NCI-H510A (cell line): ENCODE results near the gene ZNF816.
"Not testable (repeated sequence)": the region's sequence is repeated elsewhere in the genome, so short reads cannot be mapped to it uniquely, and the experiment has no call there.

Source experiments
- DNase-seq: peaks from one replicate; lab custom pipeline; 2025; lab: John Stamatoyannopoulos, UW

The ZNF816 gene

GRCh38 chr19:52924641-52925040 lies 38.0 kb downstream of the ZNF816 start:
- DNase-seq = not testable (repeated sequence)

GRCh38 chr19:52923778-52924593 lies 38.7 kb downstream of the ZNF816 start:
- no peak for DNase-seq

- DNase-seq = no peak
These were observed 39.6 kb downstream of the ZNF816 start, which contains the start of gene ZNF888 for GRCh38 chr19:52922841-52923777. Gene ZNF888, minus strand, starts transcription at chr19:52923428. Its CDS starts 5,555 bp downstream, at chr19:52917873.

- no peak for DNase-seq
These were observed 45.1 kb downstream of the ZNF816 start for GRCh38 chr19:52917531-52917930.

- no peak for DNase-seq
These were observed 52.0 kb downstream of the ZNF816 start for GRCh38 chr19:52910648-52911047.

GRCh38 chr19:52904052-52904780 lies 58.5 kb downstream of the ZNF816 start:
- not testable (repeated sequence) for DNase-seq

GRCh38 chr19:52901842-52902241 lies 60.8 kb downstream of the ZNF816 start:
- no peak for DNase-seq
